HG03439 (cell line): Measurements from ENCODE around the gene SGCD.

ENCODE experiments used
- ATAC-seq: cut with Tn5 transposase; IDR thresholded peaks from one replicate; pipeline ENCODE4 v1.9.1; 2021; ENCODE audit warnings: mild to moderate bottlenecking, moderate library complexity; ENCODE audit not compliant: unreplicated experiment

The SGCD gene

GRCh38 chr5:156498226-156498980 is 171.4 kb downstream of the SGCD start:
- no peak for ATAC-seq

- ATAC-seq: no peak
These were observed 173.8 kb downstream of the SGCD start for GRCh38 chr5:156500755-156501154.

- no peak for ATAC-seq
These were observed 178.1 kb downstream of the SGCD start for GRCh38 chr5:156505101-156505500.

- ATAC-seq: no peak
These were observed 186.3 kb downstream of the SGCD start for GRCh38 chr5:156513123-156513815.

- no peak for ATAC-seq
These were observed 188.2 kb downstream of the SGCD start for GRCh38 chr5:156515121-156515520.

- ATAC-seq: no peak
These were observed 188.9 kb downstream of the SGCD start for GRCh38 chr5:156515803-156516360.

- no peak for ATAC-seq
These were observed 195.9 kb downstream of the SGCD start for GRCh38 chr5:156522651-156523529.

- ATAC-seq: no peak
These were observed 196.6 kb downstream of the SGCD start for GRCh38 chr5:156523607-156524006.

GRCh38 chr5:156526081-156526925 is 199.3 kb downstream of the SGCD start:
- no peak for ATAC-seq

GRCh38 chr5:156527611-156528010 is 200.6 kb downstream of the SGCD start:
- ATAC-seq: no peak

- no peak for ATAC-seq
These were observed 201.7 kb downstream of the SGCD start for GRCh38 chr5:156528673-156529072.

- ATAC-seq: no peak
These were observed 202.9 kb downstream of the SGCD start for GRCh38 chr5:156529892-156530291.

- ATAC-seq: no peak
These were observed 204.2 kb downstream of the SGCD start for GRCh38 chr5:156531199-156531598.

GRCh38 chr5:156532921-156533320 is 206.0 kb downstream of the SGCD start:
- no peak for ATAC-seq

GRCh38 chr5:156534085-156534484 is 207.1 kb downstream of the SGCD start:
- ATAC-seq: no peak

- no peak for ATAC-seq
These were observed 208.0 kb downstream of the SGCD start for GRCh38 chr5:156534906-156535485.

GRCh38 chr5:156540491-156540890 is 213.5 kb downstream of the SGCD start:
- ATAC-seq: no peak

- ATAC-seq: no peak
These were observed 214.6 kb downstream of the SGCD start for GRCh38 chr5:156541582-156541981.

- no peak for ATAC-seq
These were observed 216.6 kb downstream of the SGCD start for GRCh38 chr5:156543348-156544145.
